ENCODE data around the gene TAPT1.
"Not testable (repeated sequence)": the region's sequence is repeated elsewhere in the genome, so short reads cannot be mapped to it uniquely, and the experiment has no call there.

Gene TAPT1

GRCh38 chr4:16159286-16159685, 67.0 kb downstream of the TAPT1 start:
- H3K4me3 ChIP-seq (replicated peaks; ENCODE audit: low read depth, low read length): no peak overlapping the region
- TF ChIP-seq CTCF (IDR thresholded peaks at IDR 0.05; ENCODE audit: low read depth, low read length, missing control alignments): no peak
- DNase-seq (ENCODE audit: extremely low read depth, low read depth): no peak

GRCh38 chr4:16158504-16158852, 67.8 kb downstream of the TAPT1 start:
- no peak for DNase-seq (ENCODE audit: extremely low read depth, low read depth)
- TF ChIP-seq CTCF (IDR thresholded peaks at IDR 0.05; ENCODE audit: low read depth, low read length, missing control alignments): no peak
- H3K4me3 ChIP-seq (replicated peaks; ENCODE audit: low read depth, low read length): no peak overlapping the region

- no peak overlapping the region for H3K4me3 ChIP-seq (replicated peaks; ENCODE audit: low read depth, low read length)
- DNase-seq (ENCODE audit: extremely low read depth, low read depth): no peak
- no peak for TF ChIP-seq CTCF (IDR thresholded peaks at IDR 0.05; ENCODE audit: low read depth, low read length, missing control alignments)
These were observed 68.4 kb downstream of the TAPT1 start for GRCh38 chr4:16157609-16158503.

- DNase-seq (ENCODE audit: extremely low read depth, low read depth): no peak
- no peak overlapping the region for H3K4me3 ChIP-seq (replicated peaks; ENCODE audit: low read depth, low read length)
- no peak for TF ChIP-seq CTCF (IDR thresholded peaks at IDR 0.05; ENCODE audit: low read depth, low read length, missing control alignments)
These were observed 70.6 kb downstream of the TAPT1 start for GRCh38 chr4:16155528-16156169.

DNA sequence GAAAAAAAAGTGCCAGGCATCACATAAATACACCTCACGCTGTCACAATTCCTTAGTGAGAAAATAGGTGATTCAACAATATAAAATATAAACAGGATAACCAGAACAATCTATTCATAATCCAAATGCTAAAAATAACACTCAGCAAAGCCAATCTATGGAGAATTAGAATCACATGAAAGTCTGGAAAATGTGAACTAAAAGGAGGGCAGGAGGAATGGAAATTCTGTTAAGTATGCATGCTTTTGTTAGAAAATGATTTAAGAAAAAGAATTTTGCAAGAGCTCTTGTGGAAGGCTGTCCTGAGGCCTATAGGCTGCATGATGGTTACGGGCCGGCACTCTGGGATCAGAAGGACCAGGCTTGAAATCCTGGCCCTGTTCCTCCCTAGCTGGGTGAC, 71.8 kb downstream of the TAPT1 start:
- TF ChIP-seq CTCF (IDR thresholded peaks at IDR 0.05; ENCODE audit: low read depth, low read length, missing control alignments): no peak
- H3K4me3 ChIP-seq (replicated peaks; ENCODE audit: low read depth, low read length): no peak overlapping the region
- no peak for DNase-seq (ENCODE audit: extremely low read depth, low read depth)

DNA sequence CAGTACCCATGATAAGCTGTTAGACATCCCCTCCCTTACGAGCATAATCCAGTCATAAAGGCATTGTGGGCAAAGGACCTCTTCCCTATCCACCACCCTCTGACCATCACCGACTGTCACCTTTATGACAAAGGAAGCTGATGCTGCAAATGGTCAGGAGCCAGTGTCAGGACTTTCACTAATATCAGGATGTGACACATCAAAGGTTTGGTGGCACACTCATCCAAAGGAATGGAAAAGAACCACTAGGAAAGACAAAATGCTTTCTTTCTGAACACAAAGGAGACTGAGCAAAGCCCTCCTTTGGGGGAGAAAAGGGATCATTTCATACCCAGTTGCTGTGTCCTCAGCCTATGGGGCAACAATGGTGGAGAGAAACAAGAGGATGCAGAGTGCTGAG, 75.6 kb downstream of the TAPT1 start:
- DNase-seq (ENCODE audit: extremely low read depth, low read depth): no peak
- TF ChIP-seq CTCF (IDR thresholded peaks at IDR 0.05; ENCODE audit: low read depth, low read length, missing control alignments): no peak
- H3K4me3 ChIP-seq (replicated peaks; ENCODE audit: low read depth, low read length): no peak overlapping the region

- DNase-seq (ENCODE audit: extremely low read depth, low read depth); H3K4me3 ChIP-seq (replicated peaks; ENCODE audit: low read depth, low read length): not testable (repeated sequence)
These were observed 81.4 kb downstream of the TAPT1 start for GRCh38 chr4:16144913-16145312.

Data from HFF-Myc (cell line).